ENCODE results near the gene ASS1.

The ASS1 gene

DNA sequence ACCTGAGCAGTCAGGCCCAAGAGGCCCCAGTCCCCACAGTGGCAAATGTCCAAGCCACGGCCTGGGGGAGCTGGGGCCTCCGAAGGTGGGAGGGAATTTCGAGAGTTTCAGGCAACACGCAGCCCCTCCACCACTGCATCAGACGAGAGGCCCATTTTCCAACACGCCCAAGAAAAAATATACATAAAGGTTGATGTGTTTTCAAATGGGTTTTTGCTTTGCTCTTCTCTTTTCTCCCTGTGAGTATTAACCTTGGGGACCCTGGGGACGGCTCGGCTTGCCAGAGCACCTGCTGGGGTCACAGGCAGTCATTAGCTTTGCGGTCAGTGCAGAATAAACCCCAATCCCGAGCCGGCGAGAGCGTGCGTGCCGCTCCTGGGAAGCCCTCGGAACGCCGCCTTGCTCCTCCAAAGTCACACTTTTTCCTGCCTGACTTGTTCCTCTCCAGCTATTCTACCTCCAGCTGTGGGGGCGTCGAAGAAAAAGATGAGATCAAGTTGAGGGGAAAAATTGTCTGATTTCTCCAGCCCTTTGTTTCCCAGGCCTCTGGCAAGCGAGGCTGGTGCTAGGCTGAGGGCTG lies 31.5 kb downstream of the ASS1 start:
- Mint-ChIP-seq H3K9me3 (no peaks in the 10 kb centered on the region), H3K27ac (no peak overlapping the region), H3K4me1 (ENCODE audit: low read depth) (no peaks in the 10 kb centered on the region), H3K36me3 (ENCODE audit: low read depth) (no peaks in the 10 kb centered on the region), H3K4me3 (no peak overlapping the region), H3K27me3 (ENCODE audit: low read depth) (peaks cover 4% of the 10 kb centered on the region)

DNA sequence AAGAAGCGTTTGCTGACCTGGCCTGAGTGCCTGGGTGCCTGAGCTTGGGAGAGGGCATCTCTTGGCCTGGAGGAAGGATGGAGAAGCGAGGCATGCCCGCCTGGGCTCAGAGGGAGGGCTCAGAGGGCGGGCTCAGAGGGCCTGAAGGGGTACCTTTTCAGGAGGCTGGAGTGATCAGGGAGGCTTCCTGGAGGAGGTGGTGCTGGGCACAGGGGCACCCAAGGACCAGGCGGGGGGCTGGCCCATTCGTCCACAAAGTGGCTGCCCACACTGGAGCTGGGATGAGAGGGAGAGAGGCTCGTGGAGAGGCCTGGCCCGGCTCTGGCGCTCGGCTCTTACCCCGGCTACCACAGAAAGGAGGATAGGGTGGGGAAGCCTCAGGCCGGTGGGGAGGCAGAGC lies 32.8 kb downstream of the ASS1 start:
- H3K4me3 Mint-ChIP-seq, result no peak overlapping the region
- no peaks in the 10 kb centered on the region for H3K36me3 Mint-ChIP-seq (ENCODE audit: low read depth)
- H3K27ac Mint-ChIP-seq, result no peak overlapping the region
- no peaks in the 10 kb centered on the region for H3K4me1 Mint-ChIP-seq (ENCODE audit: low read depth)
- H3K27me3 Mint-ChIP-seq (ENCODE audit: low read depth), result peaks cover 8% of the 10 kb centered on the region
- no peaks in the 10 kb centered on the region for H3K9me3 Mint-ChIP-seq

DNA sequence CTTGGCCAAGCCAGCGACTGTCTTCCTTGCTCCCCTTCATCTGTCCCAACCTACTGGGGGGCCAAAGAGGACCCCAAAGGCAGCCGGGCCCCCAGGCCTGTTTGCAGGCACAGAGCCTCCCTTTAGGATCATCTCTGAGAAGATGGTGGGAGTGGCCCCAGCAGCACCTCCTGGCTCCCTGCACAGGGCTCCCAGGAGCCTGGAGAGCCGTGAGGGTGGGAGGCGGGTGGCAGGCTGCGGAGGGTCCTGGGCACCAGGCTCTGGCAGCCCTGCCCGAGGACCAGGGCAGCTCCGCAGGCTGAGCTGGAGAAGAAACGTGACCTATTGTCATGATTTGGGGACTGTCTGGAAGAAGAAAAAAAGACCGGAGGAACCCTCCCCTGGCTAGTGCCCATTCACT lies 33.4 kb downstream of the ASS1 start:
- H3K4me1 Mint-ChIP-seq (ENCODE audit: low read depth), result no peaks in the 10 kb centered on the region
- no peaks in the 10 kb centered on the region for H3K36me3 Mint-ChIP-seq (ENCODE audit: low read depth)
- no peak overlapping the region for H3K4me3 Mint-ChIP-seq
- no peaks in the 10 kb centered on the region for H3K9me3 Mint-ChIP-seq
- no peak overlapping the region for H3K27ac Mint-ChIP-seq
- H3K27me3 Mint-ChIP-seq (ENCODE audit: low read depth), result peaks cover 14% of the 10 kb centered on the region

DNA sequence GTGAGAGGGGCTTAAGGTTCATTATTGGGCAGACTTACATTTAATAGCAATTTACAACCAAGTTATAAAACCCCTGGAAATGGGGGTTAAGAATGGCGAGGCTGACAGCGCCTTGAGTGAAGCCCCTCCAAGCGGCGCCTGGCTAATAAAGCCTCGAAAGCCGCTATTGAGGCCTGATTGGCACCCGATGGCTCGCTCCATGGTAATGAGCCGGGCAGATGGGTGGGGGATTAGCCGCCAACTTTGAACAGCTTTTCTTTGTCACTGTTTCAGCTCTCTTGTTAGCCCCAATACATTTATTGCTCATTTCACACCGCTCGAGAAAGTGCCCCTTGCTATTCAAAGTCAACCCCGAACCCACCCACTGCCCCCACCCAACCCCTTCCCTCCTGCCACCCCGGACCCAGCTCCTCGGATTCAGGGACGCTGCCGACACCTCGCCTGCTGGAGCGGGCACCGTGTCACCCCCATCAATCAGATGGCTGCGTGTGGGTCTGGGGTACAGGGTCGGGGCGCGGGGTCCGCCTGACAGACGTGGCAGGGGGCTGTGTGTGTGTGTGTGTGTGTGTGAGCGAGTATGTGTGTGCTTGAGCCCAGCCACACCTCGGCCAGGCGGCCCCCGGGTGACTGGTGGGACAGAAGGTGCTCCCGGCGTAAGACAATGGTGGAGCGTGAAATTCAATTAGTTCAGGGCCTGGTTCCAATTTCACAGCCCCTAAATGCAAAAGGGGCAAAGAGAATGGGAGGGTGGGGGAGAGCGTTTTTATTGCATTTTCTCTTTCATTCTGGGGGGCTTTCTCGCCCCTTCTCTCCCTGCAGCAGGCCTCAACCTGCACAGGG lies 34.2 kb downstream of the ASS1 start:
- H3K9me3 Mint-ChIP-seq, result no peaks in the 10 kb centered on the region
- H3K4me1 Mint-ChIP-seq (ENCODE audit: low read depth), result no peaks in the 10 kb centered on the region
- H3K27me3 Mint-ChIP-seq (ENCODE audit: low read depth), result peaks cover 15% of the 10 kb centered on the region
- no peak overlapping the region for H3K4me3 Mint-ChIP-seq
- no peak overlapping the region for H3K27ac Mint-ChIP-seq
- no peaks in the 10 kb centered on the region for H3K36me3 Mint-ChIP-seq (ENCODE audit: low read depth)

DNA sequence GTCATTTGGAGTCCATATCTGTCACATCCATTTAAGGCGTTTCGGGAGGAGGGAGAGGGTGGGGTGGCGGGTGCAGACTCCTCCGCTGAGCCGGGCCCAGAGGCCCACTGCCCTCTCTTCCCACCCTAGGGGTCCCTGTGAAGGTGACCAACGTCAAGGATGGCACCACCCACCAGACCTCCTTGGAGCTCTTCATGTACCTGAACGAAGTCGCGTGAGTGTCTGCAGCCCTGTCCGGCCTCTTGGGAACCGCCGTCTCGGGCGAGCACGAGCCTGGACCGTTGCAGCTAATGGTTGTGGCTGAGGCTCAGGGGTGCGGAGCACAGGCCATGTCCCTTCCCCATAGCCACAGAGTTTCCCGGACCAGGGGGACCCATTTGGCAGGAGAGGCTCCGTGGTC lies 34.8 kb downstream of the ASS1 start:
- Mint-ChIP-seq H3K27ac (no peak overlapping the region), H3K27me3 (ENCODE audit: low read depth) (peaks cover 18% of the 10 kb centered on the region), H3K4me3 (no peak overlapping the region), H3K36me3 (ENCODE audit: low read depth) (no peaks in the 10 kb centered on the region), H3K9me3 (no peaks in the 10 kb centered on the region), H3K4me1 (ENCODE audit: low read depth) (no peaks in the 10 kb centered on the region)

DNA sequence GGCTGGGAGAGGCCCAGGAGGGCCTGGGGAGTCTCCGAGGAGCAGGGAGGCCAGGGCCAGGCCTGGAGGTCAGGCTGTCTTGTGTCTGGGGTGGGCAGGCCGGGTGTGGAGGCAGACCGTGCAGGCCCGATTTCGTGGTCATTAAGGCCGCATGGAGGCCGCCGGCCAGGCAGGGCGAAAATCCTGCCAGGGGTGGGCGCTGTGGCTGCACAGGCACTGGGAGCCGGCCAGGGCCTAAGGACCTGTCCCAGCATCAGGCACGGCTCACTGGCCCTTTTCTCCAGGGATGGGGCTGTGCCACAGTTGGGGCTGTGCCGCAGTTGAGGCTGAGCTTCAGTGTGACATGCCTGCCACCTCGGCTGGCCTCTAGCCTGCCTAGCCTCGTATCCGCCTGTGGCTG lies 35.9 kb downstream of the ASS1 start:
- Mint-ChIP-seq H3K4me1 (ENCODE audit: low read depth) (no peaks in the 10 kb centered on the region), H3K9me3 (no peaks in the 10 kb centered on the region), H3K27ac (no peak overlapping the region), H3K27me3 (ENCODE audit: low read depth) (peaks cover 18% of the 10 kb centered on the region), H3K4me3 (no peak overlapping the region), H3K36me3 (ENCODE audit: low read depth) (no peaks in the 10 kb centered on the region)

DNA sequence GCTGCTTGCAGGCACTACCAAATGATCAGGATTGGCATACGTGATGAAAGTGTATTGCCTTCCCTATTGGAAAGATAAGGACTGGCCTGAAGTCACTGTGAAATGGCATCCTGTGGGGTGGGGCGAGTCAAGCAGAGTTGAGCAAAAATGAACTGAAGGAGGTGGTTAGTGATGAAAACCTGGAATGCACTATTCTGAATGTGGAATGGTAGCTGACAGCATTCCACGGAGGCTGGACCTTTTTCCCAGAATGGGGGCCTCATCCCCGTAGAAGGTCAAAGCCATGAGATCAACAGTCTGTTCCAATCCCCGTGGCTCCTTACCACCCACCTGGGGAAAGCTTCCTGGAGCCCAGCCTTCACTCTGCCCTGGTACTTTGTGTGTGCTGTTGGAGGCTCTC lies 37.7 kb downstream of the ASS1 start:
- Mint-ChIP-seq H3K36me3 (ENCODE audit: low read depth) (no peaks in the 10 kb centered on the region), H3K27ac (no peak overlapping the region), H3K27me3 (ENCODE audit: low read depth) (peaks cover 18% of the 10 kb centered on the region), H3K4me1 (ENCODE audit: low read depth) (no peaks in the 10 kb centered on the region), H3K4me3 (no peak overlapping the region), H3K9me3 (no peaks in the 10 kb centered on the region)

DNA sequence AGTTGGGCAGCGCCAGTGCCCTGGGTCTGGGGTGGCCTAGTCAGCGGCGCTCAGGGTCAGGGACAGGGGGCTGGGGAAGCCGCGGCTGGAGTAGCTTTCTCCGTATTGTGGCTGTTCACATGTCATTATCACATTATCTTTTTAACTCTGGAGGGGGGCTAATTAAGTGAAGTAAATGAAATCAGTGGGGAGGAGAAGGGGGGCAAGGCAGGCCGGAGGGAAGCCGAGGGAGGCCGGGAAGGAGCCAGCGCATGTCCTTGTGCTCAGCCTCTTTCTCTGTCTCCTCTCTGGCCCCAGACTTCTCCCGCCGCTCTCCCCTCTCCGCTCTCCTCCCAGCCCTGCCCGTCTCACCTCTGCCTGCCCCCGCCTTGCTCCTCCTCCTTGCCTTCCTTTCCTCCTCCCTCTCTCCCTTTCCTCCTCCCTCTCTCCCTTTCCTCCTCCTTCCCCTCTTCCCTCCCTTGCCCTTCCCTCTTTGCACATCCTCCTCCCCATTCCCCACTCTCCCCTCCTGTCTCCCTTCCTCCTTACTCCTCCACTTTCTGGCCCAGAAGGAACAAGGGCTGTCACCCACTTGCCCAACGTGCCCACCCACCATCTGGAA lies 38.7 kb downstream of the ASS1 start:
- Mint-ChIP-seq H3K4me1 (ENCODE audit: low read depth) (no peaks in the 10 kb centered on the region), H3K27me3 (ENCODE audit: low read depth) (peaks cover 18% of the 10 kb centered on the region), H3K27ac (no peak overlapping the region), H3K9me3 (no peaks in the 10 kb centered on the region), H3K36me3 (ENCODE audit: low read depth) (no peaks in the 10 kb centered on the region), H3K4me3 (no peak overlapping the region)

DNA sequence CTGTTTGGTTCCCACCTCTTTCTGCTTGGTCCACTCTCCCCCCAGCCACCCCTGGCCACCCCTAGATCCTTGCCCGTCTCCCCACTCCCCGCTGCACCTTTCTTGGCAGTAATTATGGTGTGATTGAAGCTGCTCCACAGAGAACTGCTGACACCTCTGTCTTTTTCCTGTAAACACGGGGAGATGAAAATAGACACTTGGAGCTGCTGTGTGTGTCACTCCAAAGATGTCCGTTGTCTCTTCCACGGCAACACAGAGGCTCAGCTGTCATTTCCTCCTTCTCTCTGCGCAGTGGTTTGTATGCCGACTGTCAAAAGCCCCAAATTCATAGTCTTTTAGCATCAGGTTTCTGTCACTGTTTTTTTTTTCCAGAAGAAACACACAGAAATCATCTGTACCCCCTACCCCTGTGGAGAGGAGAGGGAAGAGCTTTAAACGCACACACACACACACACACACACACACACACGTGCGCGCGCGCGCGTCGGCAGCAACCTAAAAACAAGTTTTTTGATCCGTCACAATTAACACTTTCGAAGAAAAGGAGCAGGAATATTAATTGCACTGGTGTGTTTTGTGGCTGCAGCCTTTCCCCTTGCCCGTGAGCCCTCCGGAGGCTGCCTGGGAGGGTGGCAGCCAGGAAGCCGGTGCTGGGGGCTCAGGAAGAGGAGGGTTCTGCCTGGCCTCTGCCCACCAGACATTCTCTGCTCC lies 39.8 kb downstream of the ASS1 start:
- Mint-ChIP-seq H3K4me3 (no peak overlapping the region), H3K9me3 (no peaks in the 10 kb centered on the region), H3K36me3 (ENCODE audit: low read depth) (no peaks in the 10 kb centered on the region), H3K27ac (no peak overlapping the region), H3K4me1 (ENCODE audit: low read depth) (no peaks in the 10 kb centered on the region), H3K27me3 (ENCODE audit: low read depth) (peaks cover 18% of the 10 kb centered on the region)

DNA sequence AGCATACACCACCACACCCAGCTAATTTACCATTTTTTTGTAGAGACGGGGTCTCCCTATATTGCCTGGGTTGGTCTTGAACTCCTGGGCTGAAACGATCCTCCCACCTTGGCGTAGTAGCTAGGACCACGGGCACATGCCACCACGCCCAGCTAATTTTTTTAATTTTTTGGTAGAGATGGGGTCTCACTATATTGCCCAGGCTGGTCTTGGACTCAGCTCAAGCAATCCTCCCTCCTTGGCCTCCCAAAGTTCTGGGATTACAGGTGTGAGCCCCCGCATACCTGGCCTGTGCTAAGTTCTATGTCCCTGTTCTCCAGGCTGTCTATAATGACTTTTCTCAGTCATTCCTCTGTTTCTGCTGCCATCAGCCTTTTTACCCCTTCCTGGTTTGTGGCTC lies 41.3 kb downstream of the ASS1 start:
- Mint-ChIP-seq H3K27ac (no peak overlapping the region), H3K4me1 (ENCODE audit: low read depth) (no peaks in the 10 kb centered on the region), H3K9me3 (no peaks in the 10 kb centered on the region), H3K36me3 (ENCODE audit: low read depth) (no peaks in the 10 kb centered on the region), H3K4me3 (no peak overlapping the region), H3K27me3 (ENCODE audit: low read depth) (peaks cover 18% of the 10 kb centered on the region)

DNA sequence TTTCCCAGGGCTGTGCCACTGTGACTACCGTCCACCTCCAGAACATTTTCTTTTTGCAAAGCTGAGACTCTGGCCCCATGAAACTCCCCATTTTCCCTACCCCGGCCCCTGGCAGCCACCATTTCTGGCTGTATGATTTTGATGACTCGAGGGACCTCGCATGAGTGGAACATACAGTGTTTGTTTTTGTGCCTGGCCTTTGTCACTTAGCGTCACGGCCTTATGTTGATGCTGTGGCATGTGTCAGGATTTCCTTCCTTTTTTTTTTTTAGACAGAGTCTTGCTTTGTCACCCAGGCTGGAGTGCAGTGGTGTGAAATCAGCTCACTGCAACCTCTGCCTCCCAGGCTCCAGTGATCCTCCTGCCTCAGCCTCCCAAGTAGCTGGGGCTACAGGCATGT lies 42.7 kb downstream of the ASS1 start:
- Mint-ChIP-seq H3K4me3 (no peak overlapping the region), H3K27ac (no peak overlapping the region), H3K36me3 (ENCODE audit: low read depth) (no peaks in the 10 kb centered on the region)

DNA sequence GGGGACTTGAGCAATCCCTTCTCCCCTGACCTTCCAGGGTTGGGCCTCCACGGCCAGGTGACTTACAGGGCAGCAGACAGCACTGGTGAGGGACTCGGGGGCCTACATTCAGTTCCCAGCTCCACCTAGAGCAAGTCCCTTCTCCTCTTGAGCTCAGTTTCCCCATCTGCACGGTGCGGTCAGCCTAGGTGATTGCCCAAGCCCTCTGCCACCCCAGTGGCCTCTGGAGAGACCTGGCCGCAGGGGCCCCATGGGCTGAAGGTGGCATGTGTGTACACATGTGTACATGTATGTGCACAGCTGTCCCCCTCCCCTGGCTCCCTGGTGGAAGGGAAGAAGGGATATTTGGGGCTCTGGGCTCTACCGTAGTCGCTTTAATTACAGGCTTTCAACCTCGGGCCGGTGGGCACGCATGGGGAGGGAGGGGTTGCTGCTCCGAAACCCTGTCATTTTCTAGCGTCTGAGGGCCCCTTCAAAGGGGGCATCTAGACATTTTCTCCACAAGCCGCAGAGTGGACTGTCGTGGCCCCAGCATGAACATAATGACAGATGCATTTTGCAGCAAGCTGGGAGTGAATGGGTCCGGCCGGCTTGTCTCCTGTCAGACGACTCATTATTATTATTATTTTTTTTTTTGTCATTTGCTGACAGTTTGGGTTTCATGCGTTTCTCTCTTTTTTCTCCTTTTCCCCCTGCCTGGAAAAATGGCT lies 44.0 kb downstream of the ASS1 start:
- H3K9me3 Mint-ChIP-seq, result no peaks in the 10 kb centered on the region
- no peak overlapping the region for H3K4me3 Mint-ChIP-seq
- no peak overlapping the region for H3K27ac Mint-ChIP-seq
- peaks cover 7% of the 10 kb centered on the region for H3K27me3 Mint-ChIP-seq (ENCODE audit: low read depth)
- no peaks in the 10 kb centered on the region for H3K4me1 Mint-ChIP-seq (ENCODE audit: low read depth)
- H3K36me3 Mint-ChIP-seq (ENCODE audit: low read depth), result no peaks in the 10 kb centered on the region

More for the DNA sequence above, 42.7 kb downstream of the ASS1 start:
- H3K27me3 Mint-ChIP-seq (ENCODE audit: low read depth), result peaks cover 14% of the 10 kb centered on the region
- H3K9me3 Mint-ChIP-seq, result no peaks in the 10 kb centered on the region
- H3K4me1 Mint-ChIP-seq (ENCODE audit: low read depth), result no peaks in the 10 kb centered on the region

DNA sequence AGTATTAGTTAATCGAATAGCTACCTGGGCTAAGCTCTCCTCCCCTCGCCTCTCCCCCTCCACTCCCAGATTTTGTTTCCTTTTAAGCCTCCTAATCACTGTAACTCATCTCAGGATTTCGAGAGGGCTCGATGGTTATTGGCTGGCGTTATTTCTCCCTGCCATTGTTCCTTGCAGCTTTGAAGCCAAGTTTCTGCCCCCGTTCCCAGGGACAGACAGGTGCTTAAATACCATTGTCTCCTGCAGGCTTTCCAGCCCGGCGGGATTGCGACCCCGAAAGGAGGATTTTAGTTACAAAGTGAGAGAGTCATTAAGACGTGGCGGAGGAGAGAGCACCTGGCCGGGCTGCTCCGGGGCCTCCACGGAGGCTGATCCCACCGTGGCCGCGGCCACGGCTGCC lies 46.2 kb downstream of the ASS1 start:
- Mint-ChIP-seq H3K27me3 (ENCODE audit: low read depth) (no peaks in the 10 kb centered on the region), H3K36me3 (ENCODE audit: low read depth) (no peaks in the 10 kb centered on the region), H3K4me1 (ENCODE audit: low read depth) (no peaks in the 10 kb centered on the region), H3K27ac (no peak overlapping the region), H3K9me3 (peaks cover 11% of the 10 kb centered on the region), H3K4me3 (no peak overlapping the region)

DNA sequence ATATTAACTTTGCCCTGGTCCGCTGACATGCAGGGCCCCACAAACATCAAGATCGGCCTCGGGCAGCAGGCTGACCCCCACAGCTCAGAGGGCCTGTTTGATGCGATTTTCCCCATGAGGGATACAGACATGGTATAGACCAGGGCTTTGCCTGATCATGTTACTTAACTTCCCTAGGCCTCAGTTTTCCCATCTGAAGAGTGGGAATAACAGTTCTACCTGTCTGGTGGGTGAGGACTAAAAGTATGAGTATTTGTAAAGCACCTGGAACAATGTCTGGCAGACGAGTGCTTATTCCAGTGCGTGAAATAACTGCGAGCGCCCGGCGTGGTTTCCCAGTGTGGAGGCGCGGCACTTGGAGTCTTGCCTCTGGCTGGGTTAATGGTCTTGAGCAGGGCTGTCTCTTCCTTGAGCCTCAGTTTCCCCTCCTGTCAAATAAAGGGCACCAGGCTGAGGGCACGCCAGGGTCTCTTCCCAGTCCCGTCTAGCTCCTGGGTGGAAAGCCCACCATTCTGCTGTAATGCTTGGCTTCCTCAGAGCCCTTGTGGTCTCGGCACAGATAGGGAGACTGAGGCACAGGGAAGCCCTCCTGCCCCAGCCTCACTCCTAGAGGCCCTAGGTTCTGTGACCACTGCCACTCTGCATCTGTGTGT lies 47.2 kb downstream of the ASS1 start:
- Mint-ChIP-seq H3K27me3 (ENCODE audit: low read depth) (no peaks in the 10 kb centered on the region), H3K27ac (no peak overlapping the region), H3K4me1 (ENCODE audit: low read depth) (no peaks in the 10 kb centered on the region), H3K36me3 (ENCODE audit: low read depth) (no peaks in the 10 kb centered on the region), H3K4me3 (no peak overlapping the region), H3K9me3 (peaks cover 11% of the 10 kb centered on the region)

All from T-helper 1 cell treated with Interleukin-12 subunit alpha and Interleukin-12 subunit beta and Interleukin-4 antibody, amounts not matched to agents 30 μg/mL and 1 μg/mL, for 36 hours (primary cell).